Tibial artery (tissue), 4 donors: ENCODE measurements around the gene NUMA1.

Experiments
- DNase-seq, 2 donors: peaks; one replicate each; pipeline ENCODE4 v3.0.0-alpha.2; 2019
- H3K27ac ChIP-seq, 2 donors: fragments of 200-600 bp; sonication (generic) in 1 of 2; 1 replicate in 1 of 2; 2 replicates in 1 of 2; pipeline ENCODE4 v1.5.1; 2018 to 2019; ENCODE audit warnings: mild to moderate bottlenecking in 1 of 2
- H3K27me3 ChIP-seq, 2 donors: fragments of 200-600 bp; sonication (generic) in 1 of 2; one replicate each; pipeline versions ENCODE4 v1.5.1 to v1.6.0; 2016 to 2019
- H3K36me3 ChIP-seq, 3 donors: fragments of 200-600 bp; sonication (generic) in 2 of 3; one replicate each; pipeline ENCODE4 v1.5.1; 2016 to 2019; ENCODE audit warnings: mild to moderate bottlenecking in 2 of 3
- H3K4me1 ChIP-seq, 4 donors: fragments of 200-600 bp; sonication (generic) in 2 of 4; 1 replicate in 3 of 4; 2 replicates in 1 of 4; pipeline ENCODE4 v1.5.1; 2016 to 2019
- H3K4me3 ChIP-seq, 2 donors: fragments of 200-600 bp; sonication (generic) in 1 of 2; 1 replicate in 1 of 2; 2 replicates in 1 of 2; pipeline ENCODE4 v1.5.1; 2018 to 2019; ENCODE audit warnings: mild to moderate bottlenecking in 2 of 2
- H3K9me3 ChIP-seq, 3 donors: fragments of 200-600 bp; sonication (generic) in 1 of 3; one replicate each; pipeline ENCODE4 v1.5.1; 2016 to 2019
- CTCF ChIP-seq, 2 experiments: fragments of 200-600 bp in 1 of 2; fragments of 450-650 bp in 1 of 2; IDR thresholded peaks; one replicate each; pipeline ENCODE4 v1.5.1; 2017 to 2019; ENCODE audit warnings: antibody characterized with exemption in 2 of 2, mild to moderate bottlenecking in 1 of 2, moderate library complexity in 1 of 2
- intact Hi-C: fragments of 100-400 bp; cut with DNase I; formaldehyde crosslinking; loops from one replicate; pipeline ENCODE4 v1.15.0; 2023; ENCODE audit warnings: low total_unique reads

NUMA1 gene

GRCh38 chr11:72014761-72015320 is 65.5 kb downstream of the NUMA1 start:
- no peak for DNase-seq
- H3K27ac ChIP-seq: no peak overlapping the region
- no peak for TF ChIP-seq CTCF (IDR thresholded peaks at IDR 0.05)
- intact Hi-C loops: no loop called here
- peaks cover 98 to 100% (median 100%) of the 10 kb centered on the region in 3 donors for H3K36me3 ChIP-seq
- no peaks in the 10 kb centered on the region for H3K27me3 ChIP-seq
- no peak overlapping the region for H3K4me3 ChIP-seq
- H3K4me1 ChIP-seq: peaks cover 4 to 37% (median 25%) of the 10 kb centered on the region in 4 donors
- H3K9me3 ChIP-seq: no peaks in the 10 kb centered on the region

GRCh38 chr11:72013765-72014711 is 66.3 kb downstream of the NUMA1 start:
- H3K27ac ChIP-seq: peak overlapping the region; percentile 8 to 46
- peaks cover 98 to 100% (median 100%) of the 10 kb centered on the region in 3 donors for H3K36me3 ChIP-seq
- intact Hi-C loops: no loop called here
- DNase-seq: peak in 1 of 2 donors; percentile 66
- H3K9me3 ChIP-seq: no peaks in the 10 kb centered on the region
- no peaks in the 10 kb centered on the region for H3K27me3 ChIP-seq
- H3K4me3 ChIP-seq: no peak overlapping the region
- peaks cover 4 to 37% (median 25%) of the 10 kb centered on the region in 4 donors for H3K4me1 ChIP-seq
- TF ChIP-seq CTCF (IDR thresholded peaks at IDR 0.05): no peak

- H3K27me3 ChIP-seq: no peaks in the 10 kb centered on the region
- intact Hi-C loops: no loop called here
- H3K36me3 ChIP-seq: peaks cover 98 to 100% (median 100%) of the 10 kb centered on the region in 3 donors
- peak overlapping the region; percentile 8 to 46 for H3K27ac ChIP-seq
- no peaks in the 10 kb centered on the region for H3K9me3 ChIP-seq
- no peak overlapping the region for H3K4me3 ChIP-seq
- TF ChIP-seq CTCF (IDR thresholded peaks at IDR 0.05): peak in 1 of 2 experiments; percentile 8
- peak; percentile 53 to 80 for DNase-seq
- peaks cover 4 to 37% (median 25%) of the 10 kb centered on the region in 4 donors for H3K4me1 ChIP-seq
Observed at GRCh38 chr11:72012897-72013721, 67.2 kb downstream of the NUMA1 start.

GRCh38 chr11:72012091-72012630 is 68.2 kb downstream of the NUMA1 start:
- Histone ChIP-seq H3K27ac (peak overlapping the region; percentile 8 to 46), H3K9me3 (no peaks in the 10 kb centered on the region), H3K27me3 (no peaks in the 10 kb centered on the region), H3K4me1 (peaks cover 4 to 37% (median 25%) of the 10 kb centered on the region in 4 donors), H3K4me3 (no peak overlapping the region), H3K36me3 (peaks cover 98 to 100% (median 100%) of the 10 kb centered on the region in 3 donors)
- intact Hi-C loops: no loop called here
- TF ChIP-seq CTCF (IDR thresholded peaks at IDR 0.05): no peak
- DNase-seq: no peak
